SK-N-SH (cell line): ENCODE results near the gene STYK1. TPM values are rescaled to one million over a fixed set of nuclear protein-coding genes. Genes with fewer than 3 reads are reported as not detected.

ENCODE experiments used
- CTCF ChIA-PET: fragments of 300-600, 350-600 bp; formaldehyde crosslinking; extraction: SDS; loops from one replicate; lab custom pipeline; 2021; lab: Yijun Ruan, JAX
- POLR2A ChIA-PET: fragments of 350-600 bp; sonication (Branson Sonifier 250); formaldehyde crosslinking; extraction: SDS; loops from one replicate; lab custom pipeline; 2020; ENCODE audit warnings: antibody characterized with exemption, inconsistent platforms; lab: Yijun Ruan, JAX
- DNase-seq: peaks from one replicate; pipeline ENCODE4 v3.0.0; 2012
- H2AFZ ChIP-seq: fragments of 200-600 bp; sonication (generic); 2 replicates; pipeline ENCODE4 v1.8.1; 2016; ENCODE audit warnings: antibody characterized with exemption, mild to moderate bottlenecking, low read depth
- H3F3A ChIP-seq: fragments of 200-600 bp; sonication (generic); replicated peaks from 2 replicates; pipeline ENCODE3; 2016; ENCODE audit warnings: antibody characterized with exemption, mild to moderate bottlenecking; ENCODE audit not compliant: insufficient read depth
- H3K27ac ChIP-seq, 2 experiments: fragments of 200-500 bp in 1 of 2; fragments of 200-600 bp in 1 of 2; sonication (Bioruptor generic) in 1 of 2; sonication (generic), shearing (Covaris generic) in 1 of 2; 2 replicates each; pipeline versions ENCODE4 v1.5.1 to v1.6.1; 2014 to 2016; ENCODE audit warnings: low read depth in 2 of 2, inconsistent platforms in 1 of 2, low read length in 1 of 2, mild to moderate bottlenecking in 1 of 2, mixed read lengths in 1 of 2
- H3K27me3 ChIP-seq: fragments of 200-600 bp; sonication (generic), shearing (Covaris generic); 2 replicates; pipeline ENCODE4 v1.6.1; 2016; ENCODE audit warnings: mixed run types; ENCODE audit not compliant: insufficient read depth
- H3K36me3 ChIP-seq, 2 experiments: fragments of 200-500 bp in 1 of 2; fragments of 200-600 bp in 1 of 2; sonication (Bioruptor generic) in 1 of 2; sonication (generic) in 1 of 2; replicated peaks in 1 of 2; 2 replicates each; pipeline versions ENCODE3 to v1.5.1; 2014 to 2016; ENCODE audit warnings: low read length in 1 of 2, mild to moderate bottlenecking in 1 of 2; ENCODE audit not compliant: insufficient read depth in 2 of 2, control insufficient read depth in 1 of 2
- H3K4me1 ChIP-seq, 2 experiments: fragments of 200-500 bp in 1 of 2; fragments of 200-600 bp in 1 of 2; sonication (Bioruptor generic) in 1 of 2; sonication (generic), shearing (Covaris generic) in 1 of 2; 2 replicates each; pipeline versions ENCODE4 v1.5.1 to v1.6.1; 2014 to 2016; ENCODE audit warnings: low read depth in 1 of 2, low read length in 1 of 2, mixed run types in 1 of 2; ENCODE audit not compliant: insufficient read depth in 2 of 2, control insufficient read depth in 1 of 2
- H3K4me2 ChIP-seq: fragments of 200-600 bp; sonication (generic), shearing (Covaris generic); 2 replicates; pipeline ENCODE4 v1.6.1; 2017; ENCODE audit warnings: mixed run types
- H3K4me3 ChIP-seq, 2 experiments: fragments of 200-500 bp in 1 of 2; fragments of 200-600 bp in 1 of 2; sonication (Bioruptor generic) in 1 of 2; sonication (generic), shearing (Covaris generic) in 1 of 2; 2 replicates each; pipeline versions ENCODE4 v1.5.1 to v1.8.1; 2014 to 2016; ENCODE audit warnings: low read depth in 2 of 2, inconsistent platforms in 1 of 2, low read length in 1 of 2, mild to moderate bottlenecking in 1 of 2, mixed read lengths in 1 of 2, moderate library complexity in 1 of 2
- H3K79me2 ChIP-seq: fragments of 200-600 bp; sonication (generic); 2 replicates; pipeline ENCODE4 v1.8.1; 2017; ENCODE audit warnings: mild to moderate bottlenecking; ENCODE audit not compliant: insufficient read depth
- H3K9ac ChIP-seq: fragments of 200-600 bp; sonication (generic); 2 replicates; pipeline ENCODE4 v1.6.1; 2017; ENCODE audit warnings: mixed run types
- H3K9me2 ChIP-seq: fragments of 200-600 bp; sonication (generic); 2 replicates; pipeline ENCODE4 v1.6.1; 2017; ENCODE audit warnings: mixed run types
- H3K9me3 ChIP-seq: fragments of 200-600 bp; sonication (generic); 2 replicates; pipeline ENCODE4 v1.6.1; 2017; ENCODE audit warnings: mixed run types, mild to moderate bottlenecking, moderate library complexity
- H4K20me1 ChIP-seq: fragments of 200-600 bp; sonication (generic); 2 replicates; pipeline ENCODE4 v1.6.1; 2017; ENCODE audit warnings: mild to moderate bottlenecking, mixed run types; ENCODE audit not compliant: insufficient read depth
- CHD2 ChIP-seq: fragments of 150-350 bp; IDR thresholded peaks from 2 replicates; pipeline ENCODE4 v1.6.1; 2018; ENCODE audit warnings: low read length; ENCODE audit not compliant: partially characterized antibody
- CTCF ChIP-seq: fragments of 200-600 bp; sonication (generic); IDR thresholded peaks from 2 replicates; pipeline ENCODE4 v1.6.1; 2017; ENCODE audit warnings: antibody characterized with exemption, mild to moderate bottlenecking, moderate library complexity
- ELF1 ChIP-seq: IDR thresholded peaks from 2 replicates; pipeline ENCODE4 v1.4.0; 2012
- FOXM1 ChIP-seq: IDR thresholded peaks from 2 replicates; pipeline ENCODE4 v1.4.0; 2012; ENCODE audit warnings: low read depth, mild to moderate bottlenecking
- GATA2 ChIP-seq: sonication (generic); formaldehyde crosslinking; IDR thresholded peaks from 2 replicates; pipeline ENCODE4 v1.5.0; 2020; ENCODE audit warnings: mild to moderate bottlenecking, missing genetic modification reagents
- MXI1 ChIP-seq: IDR thresholded peaks from 2 replicates; pipeline ENCODE4 v1.6.1; 2012; ENCODE audit warnings: mild to moderate bottlenecking, low read depth, low read length, improper control_type of control experiment
- NFIC ChIP-seq: IDR thresholded peaks from 2 replicates; pipeline ENCODE4 v1.4.0; 2012; ENCODE audit warnings: borderline replicate concordance
- RAD21 ChIP-seq: IDR thresholded peaks from 2 replicates; pipeline ENCODE4 v1.6.1; 2012; ENCODE audit warnings: mild to moderate bottlenecking, low read length
- RCOR1 ChIP-seq: fragments of 150-350 bp; IDR thresholded peaks from 2 replicates; pipeline ENCODE4 v1.6.1; 2017; ENCODE audit warnings: antibody characterized with exemption, low read length
- REST ChIP-seq: IDR thresholded peaks from 2 replicates; pipeline ENCODE4 v1.6.1; 2012; ENCODE audit warnings: mild to moderate bottlenecking, low read depth, low read length, moderate library complexity
- RFX5 ChIP-seq: IDR thresholded peaks from 2 replicates; pipeline ENCODE4 v1.6.1; 2012; ENCODE audit warnings: mild to moderate bottlenecking, improper control_type of control experiment, low read length
- SMC3 ChIP-seq: IDR thresholded peaks from 2 replicates; pipeline ENCODE4 v1.6.1; 2012; ENCODE audit warnings: low read depth, low read length, improper control_type of control experiment
- WGBS: methylation state at CpG from one replicate; pipeline ENCODE4 v1.1.6; 2017; ENCODE audit warnings: low lambda C conversion rate; 5-methylcytosine and 5-hydroxymethylcytosine counted together
- polyA plus RNA-seq, 3 experiments: library from polyadenylated mRNA; depleted of rRNA; stranded (reverse); fragments of >200 nt; gene quantifications; 2 replicates each; pipeline ENCODE4 v1.2.3, GENCODE V29; 2012
- TF ChIP-seq, protein P1 (sequence below): IDR thresholded peaks from 2 replicates; pipeline ENCODE4 v1.4.0; 2012; ENCODE audit warnings: low read depth, borderline replicate concordance

STYK1 gene
- polyA plus RNA-seq, 1 of the 3 experiments (the other 2 are of a cell fraction), result not detected

DNA sequence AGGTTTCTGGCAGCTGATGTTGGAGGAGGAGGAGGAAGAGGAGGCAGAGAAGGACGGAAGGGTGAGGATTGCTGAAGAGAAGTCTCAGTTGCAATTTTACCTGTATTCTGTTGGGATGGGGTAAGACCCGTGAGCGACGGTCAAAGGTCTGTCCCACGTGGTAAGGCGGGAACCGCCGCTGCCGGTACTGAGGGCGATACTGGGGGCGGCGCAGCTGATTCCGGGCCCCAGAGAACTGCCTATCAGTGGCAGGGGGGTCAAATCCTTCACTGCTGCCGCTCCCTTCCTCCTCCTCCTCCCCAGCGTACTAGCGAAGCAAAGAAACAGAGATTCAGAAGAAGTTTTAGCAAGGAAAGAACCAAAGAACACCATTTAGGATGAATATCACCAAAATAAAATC, 36.0 kb upstream of the STYK1 start (continued):
- no peak for TF ChIP-seq SMC3
- TF ChIP-seq, protein P1, sequence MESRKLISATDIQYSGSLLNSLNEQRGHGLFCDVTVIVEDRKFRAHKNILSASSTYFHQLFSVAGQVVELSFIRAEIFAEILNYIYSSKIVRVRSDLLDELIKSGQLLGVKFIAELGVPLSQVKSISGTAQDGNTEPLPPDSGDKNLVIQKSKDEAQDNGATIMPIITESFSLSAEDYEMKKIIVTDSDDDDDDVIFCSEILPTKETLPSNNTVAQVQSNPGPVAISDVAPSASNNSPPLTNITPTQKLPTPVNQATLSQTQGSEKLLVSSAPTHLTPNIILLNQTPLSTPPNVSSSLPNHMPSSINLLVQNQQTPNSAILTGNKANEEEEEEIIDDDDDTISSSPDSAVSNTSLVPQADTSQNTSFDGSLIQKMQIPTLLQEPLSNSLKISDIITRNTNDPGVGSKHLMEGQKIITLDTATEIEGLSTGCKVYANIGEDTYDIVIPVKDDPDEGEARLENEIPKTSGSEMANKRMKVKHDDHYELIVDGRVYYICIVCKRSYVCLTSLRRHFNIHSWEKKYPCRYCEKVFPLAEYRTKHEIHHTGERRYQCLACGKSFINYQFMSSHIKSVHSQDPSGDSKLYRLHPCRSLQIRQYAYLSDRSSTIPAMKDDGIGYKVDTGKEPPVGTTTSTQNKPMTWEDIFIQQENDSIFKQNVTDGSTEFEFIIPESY, result no peak

- Histone ChIP-seq H3K79me2 (no peaks in the 10 kb centered on the region), H3K9me3 (no peaks in the 10 kb centered on the region), H3K27me3 (peaks cover 9% of the 10 kb centered on the region; the same call in 1 of the 2 replicates), H3K27ac (no peak overlapping the region), H4K20me1 (no peaks in the 10 kb centered on the region), H3K9ac (no peak overlapping the region), H3K36me3 (no peaks in the 10 kb centered on the region), H3F3A (no peaks in the 10 kb centered on the region), H2AFZ (no peak overlapping the region), H3K4me2 (no peak overlapping the region), H3K4me1 (no peaks in the 10 kb centered on the region), H3K4me3 (no peak overlapping the region)
- 19% methylated on average over 4 of the region's 4 CpGs for WGBS
- CTCF ChIA-PET, result interaction anchor here (0.8 kb wide), 1 partner anchor 11 kb away, joined by 3 read pairs; no protein-coding TSS in a partner anchor
- POLR2A ChIA-PET, result no interaction called here
- DNase-seq, result no peak
- no peak for TF ChIP-seq RAD21
- TF ChIP-seq GATA2 (CRISPR knock-in tag), result no peak
- no peak for TF ChIP-seq SMC3
- TF ChIP-seq MXI1, result no peak
- TF ChIP-seq FOXM1, result no peak
- TF ChIP-seq CTCF, result no peak
- TF ChIP-seq RCOR1, result no peak
- no peak for TF ChIP-seq CHD2
- no peak for TF ChIP-seq ELF1
- no peak for TF ChIP-seq NFIC
- TF ChIP-seq REST, result no peak
- no peak for TF ChIP-seq RFX5
- TF ChIP-seq, all 33 proteins: peak for 0
- H3K9me2 ChIP-seq, result no peaks in the 10 kb centered on the region
These were observed 35.0 kb upstream of the STYK1 start for GRCh38 chr12:10708862-10709261.
